HL-60 (cell line): ENCODE measurements around the gene COL18A1.
A peak's percentile ranks its signal among the peaks of the same experiment; 100 is the strongest.

Experiments used
- DNase-seq, 2 experiments: peaks; one replicate each; pipeline ENCODE4 v3.0.0-alpha.2; 2010 to 2020; ENCODE audit warnings: low read depth in 1 of 2, low spot score in 1 of 2
- H3K27ac ChIP-seq: fragments of 250-450 bp; sonication (Bioruptor Pico); replicated peaks from 2 replicates; pipeline ENCODE4 v1.5.1; 2020; ENCODE audit warnings: mild to moderate bottlenecking, moderate library complexity
- H3K27me3 ChIP-seq: fragments of 250-450 bp; sonication (Bioruptor Pico); 2 replicates; pipeline ENCODE4 v1.5.1; 2021; ENCODE audit warnings: mild to moderate bottlenecking, moderate library complexity; ENCODE audit not compliant: insufficient read depth, poor library complexity, severe bottlenecking
- H3K4me3 ChIP-seq: replicated peaks from 2 replicates; pipeline ENCODE4 v1.5.1; 2011; ENCODE audit warnings: mild to moderate bottlenecking, control low read depth, low read length; ENCODE audit not compliant: insufficient read depth
- GABPA ChIP-seq: IDR thresholded peaks from 2 replicates; pipeline ENCODE4 v1.6.1; 2012; ENCODE audit warnings: low read depth
- POLR2AphosphoS5 ChIP-seq: IDR thresholded peaks from 2 replicates; pipeline ENCODE4 v1.6.1; 2012; ENCODE audit warnings: low read depth
- SPI1 ChIP-seq: IDR thresholded peaks from 2 replicates; pipeline ENCODE4 v1.6.1; 2012; ENCODE audit warnings: low read depth, mild to moderate bottlenecking, borderline replicate concordance
- TF ChIP-seq, protein P1 (sequence below): IDR thresholded peaks from 2 replicates; pipeline ENCODE4 v1.6.1; 2012; ENCODE audit warnings: low read depth; ENCODE audit not compliant: insufficient replicate concordance
- TF ChIP-seq, protein P2 (sequence below): IDR thresholded peaks from one replicate; pipeline ENCODE4 v1.5.1; 2011; ENCODE audit warnings: low read length, control low read depth, inconsistent platforms; ENCODE audit not compliant: insufficient read depth

The COL18A1 gene

DNA sequence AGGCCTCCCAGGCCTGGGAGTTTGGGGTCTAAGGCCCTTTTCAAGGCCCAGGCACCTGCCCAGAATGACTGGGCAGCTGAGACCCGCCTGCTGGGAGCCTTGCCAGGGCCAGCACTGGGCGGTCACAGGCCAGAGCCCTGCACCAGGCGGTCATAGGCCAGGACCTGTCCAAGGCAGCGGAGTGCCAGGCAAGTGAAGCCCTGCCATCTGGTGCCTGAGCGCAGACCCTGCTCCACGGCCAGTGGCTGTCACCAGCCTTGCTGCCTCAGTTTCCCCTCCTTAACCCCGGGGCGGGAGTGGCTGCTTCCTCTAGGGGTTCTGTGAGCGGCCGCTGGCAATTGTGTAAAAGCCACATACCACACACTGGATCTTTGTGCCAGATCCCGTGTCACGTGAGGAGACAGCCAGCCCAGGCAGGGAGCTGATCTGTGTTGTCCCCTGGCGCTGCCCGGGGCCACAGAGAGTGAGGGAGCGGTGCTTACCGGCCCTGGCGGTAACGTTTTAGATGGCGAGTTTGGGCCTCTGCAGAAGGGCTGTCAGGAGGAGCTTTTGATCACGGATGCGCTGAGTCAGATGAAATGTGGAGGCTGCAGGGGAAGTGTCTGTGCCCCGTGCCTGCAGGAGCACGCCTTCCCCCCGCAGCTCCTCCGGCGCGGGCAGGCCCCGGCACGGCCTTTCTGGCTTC is 4.6 kb downstream of the COL18A1 start:
- Histone ChIP-seq H3K4me3 (no peak overlapping the region), H3K27ac (no peak overlapping the region), H3K27me3 (peaks cover 38% of the 10 kb centered on the region)
- TF ChIP-seq, protein P1, sequence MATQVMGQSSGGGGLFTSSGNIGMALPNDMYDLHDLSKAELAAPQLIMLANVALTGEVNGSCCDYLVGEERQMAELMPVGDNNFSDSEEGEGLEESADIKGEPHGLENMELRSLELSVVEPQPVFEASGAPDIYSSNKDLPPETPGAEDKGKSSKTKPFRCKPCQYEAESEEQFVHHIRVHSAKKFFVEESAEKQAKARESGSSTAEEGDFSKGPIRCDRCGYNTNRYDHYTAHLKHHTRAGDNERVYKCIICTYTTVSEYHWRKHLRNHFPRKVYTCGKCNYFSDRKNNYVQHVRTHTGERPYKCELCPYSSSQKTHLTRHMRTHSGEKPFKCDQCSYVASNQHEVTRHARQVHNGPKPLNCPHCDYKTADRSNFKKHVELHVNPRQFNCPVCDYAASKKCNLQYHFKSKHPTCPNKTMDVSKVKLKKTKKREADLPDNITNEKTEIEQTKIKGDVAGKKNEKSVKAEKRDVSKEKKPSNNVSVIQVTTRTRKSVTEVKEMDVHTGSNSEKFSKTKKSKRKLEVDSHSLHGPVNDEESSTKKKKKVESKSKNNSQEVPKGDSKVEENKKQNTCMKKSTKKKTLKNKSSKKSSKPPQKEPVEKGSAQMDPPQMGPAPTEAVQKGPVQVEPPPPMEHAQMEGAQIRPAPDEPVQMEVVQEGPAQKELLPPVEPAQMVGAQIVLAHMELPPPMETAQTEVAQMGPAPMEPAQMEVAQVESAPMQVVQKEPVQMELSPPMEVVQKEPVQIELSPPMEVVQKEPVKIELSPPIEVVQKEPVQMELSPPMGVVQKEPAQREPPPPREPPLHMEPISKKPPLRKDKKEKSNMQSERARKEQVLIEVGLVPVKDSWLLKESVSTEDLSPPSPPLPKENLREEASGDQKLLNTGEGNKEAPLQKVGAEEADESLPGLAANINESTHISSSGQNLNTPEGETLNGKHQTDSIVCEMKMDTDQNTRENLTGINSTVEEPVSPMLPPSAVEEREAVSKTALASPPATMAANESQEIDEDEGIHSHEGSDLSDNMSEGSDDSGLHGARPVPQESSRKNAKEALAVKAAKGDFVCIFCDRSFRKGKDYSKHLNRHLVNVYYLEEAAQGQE, result no peak
- peak; percentile 27; the same call in 1 of the 2 replicates for TF ChIP-seq SPI1
- DNase-seq, result peak; percentile 7 to 10

DNA sequence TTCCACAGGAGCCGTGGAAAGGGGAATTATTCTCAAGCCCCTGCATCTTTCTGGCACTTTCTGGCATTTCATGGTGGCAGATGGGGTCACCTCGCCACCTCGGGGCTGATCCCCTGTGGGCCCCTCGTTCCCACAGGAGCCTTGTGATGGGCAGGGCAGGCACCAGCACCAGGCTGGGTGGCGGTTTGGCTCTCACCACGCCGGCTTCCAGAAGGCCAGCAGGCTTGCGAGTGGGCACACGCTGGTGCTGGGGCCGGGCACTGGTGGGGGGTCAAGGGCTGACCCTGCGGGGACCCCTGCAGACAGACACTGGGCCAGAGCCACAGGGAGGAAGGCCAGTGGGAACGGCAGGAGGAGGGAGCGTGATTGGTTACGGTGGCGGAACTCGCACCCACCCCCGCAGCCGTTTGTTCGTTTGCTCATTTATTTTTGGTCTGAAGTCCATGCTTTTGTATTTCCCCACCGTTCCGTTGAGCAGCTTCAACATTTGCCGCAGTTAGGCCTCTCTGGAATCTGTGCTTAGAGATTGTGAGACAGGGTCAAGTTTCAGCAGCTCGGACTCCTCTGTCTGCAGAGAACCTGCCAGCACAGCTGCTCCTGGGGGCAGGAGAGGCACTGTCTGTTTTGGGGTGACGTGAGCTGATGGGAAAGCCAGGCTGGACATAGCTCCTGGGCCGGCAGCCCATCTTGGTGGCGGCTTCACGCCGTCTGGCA is 5.3 kb downstream of the COL18A1 start:
- H3K27ac ChIP-seq, result no peak overlapping the region
- DNase-seq, result no peak
- TF ChIP-seq SPI1 (no peak), POLR2AphosphoS5 (no peak), GABPA (no peak)
- TF ChIP-seq, protein P2, sequence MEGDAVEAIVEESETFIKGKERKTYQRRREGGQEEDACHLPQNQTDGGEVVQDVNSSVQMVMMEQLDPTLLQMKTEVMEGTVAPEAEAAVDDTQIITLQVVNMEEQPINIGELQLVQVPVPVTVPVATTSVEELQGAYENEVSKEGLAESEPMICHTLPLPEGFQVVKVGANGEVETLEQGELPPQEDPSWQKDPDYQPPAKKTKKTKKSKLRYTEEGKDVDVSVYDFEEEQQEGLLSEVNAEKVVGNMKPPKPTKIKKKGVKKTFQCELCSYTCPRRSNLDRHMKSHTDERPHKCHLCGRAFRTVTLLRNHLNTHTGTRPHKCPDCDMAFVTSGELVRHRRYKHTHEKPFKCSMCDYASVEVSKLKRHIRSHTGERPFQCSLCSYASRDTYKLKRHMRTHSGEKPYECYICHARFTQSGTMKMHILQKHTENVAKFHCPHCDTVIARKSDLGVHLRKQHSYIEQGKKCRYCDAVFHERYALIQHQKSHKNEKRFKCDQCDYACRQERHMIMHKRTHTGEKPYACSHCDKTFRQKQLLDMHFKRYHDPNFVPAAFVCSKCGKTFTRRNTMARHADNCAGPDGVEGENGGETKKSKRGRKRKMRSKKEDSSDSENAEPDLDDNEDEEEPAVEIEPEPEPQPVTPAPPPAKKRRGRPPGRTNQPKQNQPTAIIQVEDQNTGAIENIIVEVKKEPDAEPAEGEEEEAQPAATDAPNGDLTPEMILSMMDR, result no peak
- TF ChIP-seq, protein P1, result no peak
- H3K27me3 ChIP-seq, result peaks cover 37% of the 10 kb centered on the region
- H3K4me3 ChIP-seq, result no peak overlapping the region

- H3K4me3 ChIP-seq, result no peak overlapping the region
- TF ChIP-seq POLR2AphosphoS5, result no peak
- TF ChIP-seq GABPA, result no peak
- H3K27me3 ChIP-seq, result peaks cover 33% of the 10 kb centered on the region
- H3K27ac ChIP-seq, result no peak overlapping the region
- no peak for DNase-seq
These were observed 6.2 kb downstream of the COL18A1 start for GRCh38 chr21:45410865-45411809.

- TF ChIP-seq GABPA, result no peak
- TF ChIP-seq POLR2AphosphoS5, result no peak
- no peak overlapping the region for H3K27ac ChIP-seq
- H3K4me3 ChIP-seq, result no peak overlapping the region
- peaks cover 27% of the 10 kb centered on the region for H3K27me3 ChIP-seq
- DNase-seq, result no peak
These were observed 6.8 kb downstream of the COL18A1 start for GRCh38 chr21:45411810-45412206.

GRCh38 chr21:45412491-45412890 is 7.5 kb downstream of the COL18A1 start:
- TF ChIP-seq GABPA, result no peak
- TF ChIP-seq, protein P1, result no peak
- TF ChIP-seq SPI1, result no peak
- TF ChIP-seq, protein P2, result no peak
- TF ChIP-seq POLR2AphosphoS5, result no peak
- H3K27me3 ChIP-seq, result peaks cover 21% of the 10 kb centered on the region

More at GRCh38 chr21:45412491-45412890, 7.5 kb downstream of the COL18A1 start:
- H3K27ac ChIP-seq, result no peak overlapping the region
- no peak overlapping the region for H3K4me3 ChIP-seq
- DNase-seq, result no peak
